H9 (cell line): ENCODE measurements around the gene CAMKK1. TPM values are rescaled to one million over a fixed set of nuclear protein-coding genes. Genes with fewer than 3 reads are reported as not detected.

Experiments
- DNase-seq: peaks from one replicate; pipeline ENCODE4 v3.0.0-alpha.2; 2017
- H2AFZ ChIP-seq: one replicate; pipeline ENCODE4 v1.6.1; 2013; ENCODE audit warnings: mild to moderate bottlenecking, low read length, control low read depth, moderate library complexity
- H2AK5ac ChIP-seq: 2 replicates; pipeline ENCODE4 v1.6.1; 2013; ENCODE audit warnings: low read length, control low read depth, mixed read lengths; ENCODE audit not compliant: insufficient read length
- H2BK120ac ChIP-seq: one replicate; pipeline ENCODE4 v1.6.1; 2013; ENCODE audit warnings: low read depth, mild to moderate bottlenecking, low read length, control low read depth, inconsistent platforms; ENCODE audit not compliant: poor library complexity, severe bottlenecking
- H2BK12ac ChIP-seq: 2 replicates; pipeline ENCODE4 v1.6.1; 2013; ENCODE audit warnings: low read length, control low read depth, mixed read lengths, low read depth; ENCODE audit not compliant: insufficient read length
- H2BK15ac ChIP-seq: 2 replicates; pipeline ENCODE4 v1.6.1; 2013; ENCODE audit warnings: low read depth, low read length, control low read depth
- H2BK20ac ChIP-seq: one replicate; pipeline ENCODE4 v1.6.1; 2013; ENCODE audit warnings: low read depth, mild to moderate bottlenecking, low read length, control low read depth, inconsistent platforms; ENCODE audit not compliant: poor library complexity, severe bottlenecking
- H2BK5ac ChIP-seq: 2 replicates; pipeline ENCODE4 v1.6.1; 2013; ENCODE audit warnings: low read length, control low read depth, mixed read lengths; ENCODE audit not compliant: insufficient read length
- H3K14ac ChIP-seq: 2 replicates; pipeline ENCODE4 v1.6.1; 2013; ENCODE audit warnings: low read length, control low read depth; ENCODE audit not compliant: insufficient read depth
- H3K18ac ChIP-seq: 2 replicates; pipeline ENCODE4 v1.6.1; 2013; ENCODE audit warnings: low read depth, mild to moderate bottlenecking, mixed read lengths, low read length, control low read depth; ENCODE audit not compliant: insufficient read length
- H3K23ac ChIP-seq: 2 replicates; pipeline ENCODE4 v1.6.1; 2013; ENCODE audit warnings: low read length, control low read depth, mixed read lengths, low read depth; ENCODE audit not compliant: insufficient read length
- H3K23me2 ChIP-seq: 2 replicates; pipeline ENCODE4 v1.6.1; 2013; ENCODE audit warnings: low read depth, mild to moderate bottlenecking, mixed read lengths, low read length, control low read depth; ENCODE audit not compliant: insufficient read length, poor library complexity, severe bottlenecking
- H3K27ac ChIP-seq: 2 replicates; pipeline ENCODE4 v1.5.1; 2013; ENCODE audit warnings: low read length, control low read depth, mixed read lengths, low read depth; ENCODE audit not compliant: insufficient read length
- H3K27me3 ChIP-seq: 2 replicates; pipeline ENCODE4 v1.6.1; 2013; ENCODE audit warnings: low read length, control low read depth, inconsistent platforms; ENCODE audit not compliant: insufficient read depth
- H3K4ac ChIP-seq: 2 replicates; pipeline ENCODE4 v1.6.1; 2013; ENCODE audit warnings: low read depth, mild to moderate bottlenecking, control low read depth, inconsistent platforms, low read length, moderate library complexity
- H3K4me1 ChIP-seq: 2 replicates; pipeline ENCODE4 v1.6.1; 2013; ENCODE audit warnings: low read length, control low read depth, inconsistent platforms; ENCODE audit not compliant: insufficient read depth
- H3K4me2 ChIP-seq: 2 replicates; pipeline ENCODE4 v1.6.1; 2013; ENCODE audit warnings: low read length, control low read depth, mixed read lengths; ENCODE audit not compliant: insufficient read length, insufficient read depth
- H3K56ac ChIP-seq: 2 replicates; pipeline ENCODE4 v1.6.1; 2013; ENCODE audit warnings: low read depth, mild to moderate bottlenecking, mixed read lengths, low read length, control low read depth; ENCODE audit not compliant: insufficient read length
- H3K79me1 ChIP-seq: 2 replicates; pipeline ENCODE4 v1.6.1; 2013; ENCODE audit warnings: low read depth, mild to moderate bottlenecking, moderate library complexity, low read length, control low read depth, inconsistent platforms; ENCODE audit not compliant: insufficient read depth, poor library complexity, severe bottlenecking
- H3K79me2 ChIP-seq: 2 replicates; pipeline ENCODE4 v1.6.1; 2013; ENCODE audit warnings: low read length, control low read depth, inconsistent platforms; ENCODE audit not compliant: insufficient read depth
- H3K9ac ChIP-seq: 2 replicates; pipeline ENCODE4 v1.6.1; 2013; ENCODE audit warnings: low read length, control low read depth, mixed read lengths; ENCODE audit not compliant: insufficient read length; ENCODE audit errors: extremely low read depth
- H3K9me3 ChIP-seq: one replicate; pipeline ENCODE4 v1.6.1; 2013; ENCODE audit warnings: low read depth, low read length, inconsistent platforms; ENCODE audit not compliant: control insufficient read depth
- H3T11ph ChIP-seq: one replicate; pipeline ENCODE4 v1.6.1; 2013; ENCODE audit warnings: mild to moderate bottlenecking, low read length, control low read depth, inconsistent platforms
- H4K20me1 ChIP-seq: one replicate; pipeline ENCODE4 v1.6.1; 2013; ENCODE audit not compliant: control insufficient read depth, insufficient read length, insufficient read depth
- H4K5ac ChIP-seq: 2 replicates; pipeline ENCODE4 v1.6.1; 2013; ENCODE audit warnings: low read depth, mild to moderate bottlenecking, mixed read lengths, low read length, control low read depth; ENCODE audit not compliant: insufficient read length
- H4K8ac ChIP-seq: replicated peaks from 2 replicates; pipeline ENCODE4 v1.6.1; 2013; ENCODE audit warnings: low read length, control low read depth, mixed read lengths, low read depth; ENCODE audit not compliant: insufficient read length
- H4K91ac ChIP-seq: 2 replicates; pipeline ENCODE4 v1.6.1; 2013; ENCODE audit warnings: low read depth, mild to moderate bottlenecking, moderate library complexity, mixed read lengths, low read length, control low read depth; ENCODE audit not compliant: insufficient read length
- H3K27ac Mint-ChIP-seq, 3 experiments: 2 replicates in 2 of 3; 3 replicates in 1 of 3; pipeline ENCODE4 v1.8.0; 2020 to 2021; ENCODE audit warnings: mixed read lengths in 3 of 3, mild to moderate bottlenecking in 1 of 3, moderate library complexity in 1 of 3
- H3K27me3 Mint-ChIP-seq: 2 replicates; pipeline ENCODE4 v1.8.0; 2021; ENCODE audit warnings: low read depth, mild to moderate bottlenecking, moderate library complexity, mixed read lengths
- H3K36me3 Mint-ChIP-seq, 3 experiments: 2 replicates in 2 of 3; 3 replicates in 1 of 3; pipeline ENCODE4 v1.8.0; 2020 to 2021; ENCODE audit warnings: low read depth in 3 of 3, mixed read lengths in 3 of 3; ENCODE audit not compliant: insufficient read depth in 1 of 3
- H3K4me1 Mint-ChIP-seq, 2 experiments: 2 replicates each; pipeline ENCODE4 v1.8.0; 2020; ENCODE audit warnings: mixed read lengths in 2 of 2
- H3K4me3 Mint-ChIP-seq, 2 experiments: 2 replicates in 1 of 2; 3 replicates in 1 of 2; pipeline ENCODE4 v1.8.0; 2020 to 2021; ENCODE audit warnings: mild to moderate bottlenecking in 2 of 2, mixed read lengths in 2 of 2, moderate library complexity in 1 of 2
- H3K9me3 Mint-ChIP-seq, 2 experiments: 2 replicates in 1 of 2; 3 replicates in 1 of 2; pipeline ENCODE4 v1.8.0; 2020; ENCODE audit warnings: mild to moderate bottlenecking in 2 of 2, mixed read lengths in 2 of 2, moderate library complexity in 1 of 2
- WGBS: extraction: QIAGEN DNeasy Blood & Tissue Kit; methylation state at CpG from one replicate; pipeline ENCODE4 v1.1.7; 2013; ENCODE audit warnings: missing lambda C conversion rate, low lambda C conversion rate, mixed read lengths; ENCODE audit not compliant: insufficient read length; ENCODE audit errors: extremely low coverage; 5-methylcytosine and 5-hydroxymethylcytosine counted together
- total RNA-seq: library from RNA; stranded (reverse); gene quantifications from 2 replicates; pipeline ENCODE4 v1.2.1, GENCODE V29; 2021
- TF ChIP-seq, protein P1 (sequence below): fragments of 200-600 bp; sonication (generic); conservative IDR thresholded peaks from 3 replicates; pipeline ENCODE4 v1.8.0; 2021; ENCODE audit warnings: antibody characterized with exemption, mild to moderate bottlenecking

Gene CAMKK1
- total RNA-seq, 1 experiment from 2014 or later = 6.7 TPM

DNA sequence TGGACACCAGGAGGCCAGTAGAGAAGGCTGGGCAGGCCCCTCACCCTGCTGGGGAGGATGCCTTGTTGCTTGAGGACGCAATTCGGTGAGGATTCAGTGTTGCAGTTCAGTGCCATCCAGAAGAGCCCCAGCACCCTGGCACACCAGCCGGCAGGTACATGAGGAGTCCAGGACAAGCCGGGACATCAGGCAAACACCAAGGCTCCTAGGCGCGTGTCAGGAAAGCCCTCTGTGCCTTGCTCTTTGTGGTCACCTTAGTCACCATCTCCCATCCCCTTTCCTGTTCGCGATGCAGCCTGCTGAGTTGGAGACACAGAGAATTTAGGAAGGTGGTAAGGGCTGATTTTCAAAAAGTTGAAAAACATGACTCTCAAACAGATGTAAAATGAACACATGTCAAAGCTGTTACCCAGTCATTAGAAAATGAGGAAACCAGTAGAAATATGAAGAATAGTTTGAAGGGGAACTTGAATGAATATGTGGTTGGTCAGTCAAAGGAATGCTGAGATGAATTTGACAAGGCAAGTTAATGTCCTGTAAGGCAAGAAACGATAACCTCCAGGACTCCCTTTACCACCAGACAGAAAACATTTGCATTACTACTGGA lies 44.5 kb downstream of the CAMKK1 start:
- Histone ChIP-seq H3K79me1 (peaks cover 4% of the 10 kb centered on the region), H3K79me2 (peaks cover 7% of the 10 kb centered on the region; the same call in 1 of the 2 replicates), H2AFZ (no peak overlapping the region), H3K27ac (no peak overlapping the region), H3K27me3 (no peaks in the 10 kb centered on the region), H4K20me1 (no peaks in the 10 kb centered on the region), H3K14ac (no peak overlapping the region), H3K4me2 (no peak overlapping the region), H2AK5ac (no peak overlapping the region), H3K23ac (no peak overlapping the region), H3T11ph (no peak overlapping the region), H3K23me2 (no peaks in the 10 kb centered on the region), H3K9ac (no peak overlapping the region), H4K91ac (no peak overlapping the region), H3K4ac (no peak overlapping the region), H3K18ac (no peak overlapping the region), H2BK5ac (no peak overlapping the region), H4K8ac (no peak overlapping the region), H2BK120ac (no peak overlapping the region), H3K56ac (no peak overlapping the region), H3K9me3 (no peaks in the 10 kb centered on the region), H4K5ac (no peak overlapping the region), H2BK12ac (no peak overlapping the region), H2BK20ac (no peak overlapping the region), H3K4me1 (no peaks in the 10 kb centered on the region), H2BK15ac (no peak overlapping the region)
- no CpG with 5 or more reads among the region's 9 CpGs for WGBS
- TF ChIP-seq, protein P1, sequence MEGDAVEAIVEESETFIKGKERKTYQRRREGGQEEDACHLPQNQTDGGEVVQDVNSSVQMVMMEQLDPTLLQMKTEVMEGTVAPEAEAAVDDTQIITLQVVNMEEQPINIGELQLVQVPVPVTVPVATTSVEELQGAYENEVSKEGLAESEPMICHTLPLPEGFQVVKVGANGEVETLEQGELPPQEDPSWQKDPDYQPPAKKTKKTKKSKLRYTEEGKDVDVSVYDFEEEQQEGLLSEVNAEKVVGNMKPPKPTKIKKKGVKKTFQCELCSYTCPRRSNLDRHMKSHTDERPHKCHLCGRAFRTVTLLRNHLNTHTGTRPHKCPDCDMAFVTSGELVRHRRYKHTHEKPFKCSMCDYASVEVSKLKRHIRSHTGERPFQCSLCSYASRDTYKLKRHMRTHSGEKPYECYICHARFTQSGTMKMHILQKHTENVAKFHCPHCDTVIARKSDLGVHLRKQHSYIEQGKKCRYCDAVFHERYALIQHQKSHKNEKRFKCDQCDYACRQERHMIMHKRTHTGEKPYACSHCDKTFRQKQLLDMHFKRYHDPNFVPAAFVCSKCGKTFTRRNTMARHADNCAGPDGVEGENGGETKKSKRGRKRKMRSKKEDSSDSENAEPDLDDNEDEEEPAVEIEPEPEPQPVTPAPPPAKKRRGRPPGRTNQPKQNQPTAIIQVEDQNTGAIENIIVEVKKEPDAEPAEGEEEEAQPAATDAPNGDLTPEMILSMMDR = no peak
- Mint-ChIP-seq H3K4me1 (peaks cover 12 to 18% of the 10 kb centered on the region in 2 experiments), H3K27ac (no peak overlapping the region), H3K36me3 (peaks cover 7 to 11% (median 8%) of the 10 kb centered on the region in 3 experiments; a peak in 6 of 7 replicates), H3K27me3 (peaks cover 25% of the 10 kb centered on the region), H3K9me3 (peaks cover 3 to 4% of the 10 kb centered on the region in 2 experiments; a peak in 3 of 5 replicates), H3K4me3 (no peak overlapping the region)
- no peak for DNase-seq
